HUES64 (cell line): ENCODE results near the gene RNF126.

Source experiments
- H3K27ac ChIP-seq: 2 replicates; pipeline ENCODE4 v1.7.0; 2013; ENCODE audit warnings: low read depth, low read length, inconsistent platforms
- H3K27me3 ChIP-seq: 2 replicates; pipeline ENCODE4 v1.6.1; 2013; ENCODE audit warnings: mild to moderate bottlenecking, low read length; ENCODE audit not compliant: insufficient read depth
- H3K36me3 ChIP-seq: 2 replicates; pipeline ENCODE4 v1.6.1; 2013; ENCODE audit warnings: mild to moderate bottlenecking, low read length; ENCODE audit not compliant: insufficient read depth
- H3K4me1 ChIP-seq: 2 replicates; pipeline ENCODE4 v1.6.1; 2013; ENCODE audit warnings: mild to moderate bottlenecking, low read length, moderate library complexity; ENCODE audit not compliant: insufficient read depth
- H3K4me3 ChIP-seq: 2 replicates; pipeline ENCODE4 v1.5.1; 2013; ENCODE audit warnings: mild to moderate bottlenecking, low read length, moderate library complexity
- H3K9ac ChIP-seq: 2 replicates; pipeline ENCODE4 v1.6.1; 2013; ENCODE audit warnings: mild to moderate bottlenecking, low read depth, low read length
- H3K9me3 ChIP-seq: 2 replicates; pipeline ENCODE4 v1.6.1; 2013; ENCODE audit warnings: low read depth, low read length; ENCODE audit not compliant: insufficient read depth
- WGBS: fragments of 150-250, 120-280 bp; methylation state at CpG from one replicate; pipeline ENCODE4 v1.1.7; 2013; ENCODE audit warnings: missing lambda C conversion rate; 5-methylcytosine and 5-hydroxymethylcytosine counted together

RNF126 gene

GRCh38 chr19:658916-659839 is 3.8 kb downstream of the RNF126 start:
- 93% methylated on average over 50 of the region's 50 CpGs for WGBS
- H3K9ac ChIP-seq = peak overlapping the region; percentile 31; the same call in 1 of the 2 replicates
- no peaks in the 10 kb centered on the region for H3K9me3 ChIP-seq
- 0 out of 2 replicates have a peak, but pooled peaks cover 8% of the 10 kb centered on the region for H3K36me3 ChIP-seq
- H3K27ac ChIP-seq = no peak overlapping the region
- H3K27me3 ChIP-seq = no peaks in the 10 kb centered on the region
- no peak overlapping the region for H3K4me3 ChIP-seq
- H3K4me1 ChIP-seq = peaks cover 3% of the 10 kb centered on the region; the same call in 1 of the 2 replicates

- H3K4me1 ChIP-seq = peaks cover 3% of the 10 kb centered on the region; the same call in 1 of the 2 replicates
- H3K9ac ChIP-seq = no peak overlapping the region
- H3K9me3 ChIP-seq = no peaks in the 10 kb centered on the region
- no peak overlapping the region for H3K4me3 ChIP-seq
- H3K27ac ChIP-seq = no peak overlapping the region
- H3K27me3 ChIP-seq = no peaks in the 10 kb centered on the region
- 94% methylated on average over 33 of the region's 33 CpGs for WGBS
- H3K36me3 ChIP-seq = peaks cover 17% of the 10 kb centered on the region
These were observed 4.8 kb downstream of the RNF126 start for GRCh38 chr19:658059-658839.

- H3K9ac ChIP-seq = no peak overlapping the region
- no peak overlapping the region for H3K27ac ChIP-seq
- H3K9me3 ChIP-seq = no peaks in the 10 kb centered on the region
- 92% methylated on average over 19 of the region's 19 CpGs for WGBS
- H3K36me3 ChIP-seq = peaks cover 22% of the 10 kb centered on the region
- no peak overlapping the region for H3K4me3 ChIP-seq
- H3K27me3 ChIP-seq = no peaks in the 10 kb centered on the region
- peaks cover 3% of the 10 kb centered on the region; the same call in 1 of the 2 replicates for H3K4me1 ChIP-seq
These were observed 5.4 kb downstream of the RNF126 start for GRCh38 chr19:657611-658010.

- Histone ChIP-seq H3K36me3 (peaks cover 29% of the 10 kb centered on the region), H3K4me3 (no peak overlapping the region), H3K27ac (no peak overlapping the region), H3K27me3 (no peaks in the 10 kb centered on the region), H3K4me1 (peaks cover 1% of the 10 kb centered on the region; the same call in 1 of the 2 replicates), H3K9ac (peak overlapping the region; percentile 36; the same call in 1 of the 2 replicates), H3K9me3 (no peaks in the 10 kb centered on the region)
- 95% methylated on average over 43 of the region's 43 CpGs for WGBS
These were observed 6.1 kb downstream of the RNF126 start for GRCh38 chr19:656751-657559.

GRCh38 chr19:655691-656090 is 7.3 kb downstream of the RNF126 start:
- H3K27me3 ChIP-seq = no peaks in the 10 kb centered on the region
- no peaks in the 10 kb centered on the region for H3K4me1 ChIP-seq
- WGBS = 96% methylated on average over 17 of the region's 17 CpGs
- H3K27ac ChIP-seq = no peak overlapping the region
- H3K9ac ChIP-seq = no peak overlapping the region
- H3K9me3 ChIP-seq = no peaks in the 10 kb centered on the region
- peaks cover 40% of the 10 kb centered on the region for H3K36me3 ChIP-seq
- no peak overlapping the region for H3K4me3 ChIP-seq

- no peaks in the 10 kb centered on the region for H3K9me3 ChIP-seq
- H3K27me3 ChIP-seq = no peaks in the 10 kb centered on the region
- WGBS = 96% methylated on average over 17 of the region's 17 CpGs
- H3K4me1 ChIP-seq = no peaks in the 10 kb centered on the region
- H3K9ac ChIP-seq = no peak overlapping the region
- peaks cover 51% of the 10 kb centered on the region for H3K36me3 ChIP-seq
- H3K27ac ChIP-seq = no peak overlapping the region
- no peak overlapping the region for H3K4me3 ChIP-seq
These were observed 9.6 kb downstream of the RNF126 start for GRCh38 chr19:653425-653824.

- Histone ChIP-seq H3K36me3 (peaks cover 57% of the 10 kb centered on the region), H3K4me3 (no peak overlapping the region), H3K9ac (no peak overlapping the region), H3K27ac (no peak overlapping the region), H3K9me3 (no peaks in the 10 kb centered on the region), H3K4me1 (no peaks in the 10 kb centered on the region), H3K27me3 (no peaks in the 10 kb centered on the region)
- 95% methylated on average over 54 of the region's 54 CpGs for WGBS
These were observed 10.3 kb downstream of the RNF126 start for GRCh38 chr19:652467-653389.

GRCh38 chr19:651991-652390 is 11.0 kb downstream of the RNF126 start:
- 91% methylated on average over 24 of the region's 24 CpGs for WGBS
- H3K4me3 ChIP-seq = no peak overlapping the region
- H3K36me3 ChIP-seq = peaks cover 61% of the 10 kb centered on the region

GRCh38 chr19:651114-651818 is 11.7 kb downstream of the RNF126 start:
- no peak overlapping the region for H3K27ac ChIP-seq
- H3K4me1 ChIP-seq = no peaks in the 10 kb centered on the region
- 96% methylated on average over 58 of the region's 58 CpGs for WGBS
- no peak overlapping the region for H3K9ac ChIP-seq
- peaks cover 68% of the 10 kb centered on the region for H3K36me3 ChIP-seq
- H3K27me3 ChIP-seq = no peaks in the 10 kb centered on the region
- H3K4me3 ChIP-seq = no peak overlapping the region
- no peaks in the 10 kb centered on the region for H3K9me3 ChIP-seq

More at GRCh38 chr19:651991-652390, 11.0 kb downstream of the RNF126 start:
- Histone ChIP-seq H3K9me3 (no peaks in the 10 kb centered on the region), H3K27me3 (no peaks in the 10 kb centered on the region), H3K27ac (no peak overlapping the region), H3K4me1 (no peaks in the 10 kb centered on the region), H3K9ac (no peak overlapping the region; the same call in 1 of the 2 replicates)
